Mammary epithelial cell (primary cell): ENCODE data around the gene KRTAP9-9.

ENCODE experiments used
- CTCF ChIP-seq, 2 donors: IDR thresholded peaks in 1 of 2; conservative IDR thresholded peaks in 1 of 2; 2 replicates each; pipeline ENCODE4 v1.5.1; 2011 to 2012; ENCODE audit warnings: inconsistent platforms in 2 of 2, low read length in 2 of 2, mild to moderate bottlenecking in 2 of 2, control low read depth in 1 of 2, low read depth in 1 of 2; ENCODE audit not compliant: insufficient read depth in 1 of 2; ENCODE audit errors: extremely low read depth in 1 of 2
- EZH2 ChIP-seq: IDR thresholded peaks from 2 replicates; pipeline ENCODE4 v1.6.1; 2012; ENCODE audit warnings: low read length, inconsistent platforms, borderline replicate concordance

DNA sequence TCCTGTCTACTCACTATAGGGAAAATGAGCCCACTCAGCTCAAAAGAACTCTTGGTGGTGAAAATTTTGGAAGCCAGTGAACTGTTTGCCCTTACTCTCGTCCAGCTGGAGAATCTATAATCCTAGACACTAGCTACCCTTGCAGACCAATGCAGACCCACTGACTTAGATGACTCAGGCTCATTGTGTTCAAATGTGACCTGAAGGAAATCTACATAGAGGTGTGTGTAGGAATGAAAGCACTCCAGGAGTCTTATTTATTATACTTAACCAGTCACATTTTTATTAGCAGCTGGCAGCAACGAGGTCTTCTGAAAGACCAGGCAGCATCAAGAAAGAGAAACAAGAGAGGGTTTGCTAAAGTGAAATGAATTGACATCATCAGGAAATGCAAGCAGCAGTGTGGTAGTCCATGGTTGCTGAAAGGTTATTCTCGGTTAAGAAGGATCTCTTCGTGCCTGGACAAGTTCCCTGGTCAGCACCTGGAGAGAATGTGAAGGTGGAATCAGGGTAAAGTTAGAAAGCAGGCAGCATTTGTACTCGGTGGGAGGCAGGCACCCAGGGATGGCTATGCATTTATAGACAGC is 46.1 kb downstream of the KRTAP9-9 start:
- TF ChIP-seq CTCF (conservative IDR thresholded peaks at IDR 0.05 in 1 of 2, IDR thresholded peaks at IDR 0.05 in 1 of 2; ENCODE audit: extremely low read depth in 1 of 2, insufficient read depth in 1 of 2, low read depth in 1 of 2, low read length in 2 of 2) (no peak), EZH2 (no peak)
